Measurements from ENCODE around the gene MT1A.
"Not testable (repeated sequence)": the region's sequence is repeated elsewhere in the genome, so short reads cannot be mapped to it uniquely, and the experiment has no call there.

Gene MT1A

DNA sequence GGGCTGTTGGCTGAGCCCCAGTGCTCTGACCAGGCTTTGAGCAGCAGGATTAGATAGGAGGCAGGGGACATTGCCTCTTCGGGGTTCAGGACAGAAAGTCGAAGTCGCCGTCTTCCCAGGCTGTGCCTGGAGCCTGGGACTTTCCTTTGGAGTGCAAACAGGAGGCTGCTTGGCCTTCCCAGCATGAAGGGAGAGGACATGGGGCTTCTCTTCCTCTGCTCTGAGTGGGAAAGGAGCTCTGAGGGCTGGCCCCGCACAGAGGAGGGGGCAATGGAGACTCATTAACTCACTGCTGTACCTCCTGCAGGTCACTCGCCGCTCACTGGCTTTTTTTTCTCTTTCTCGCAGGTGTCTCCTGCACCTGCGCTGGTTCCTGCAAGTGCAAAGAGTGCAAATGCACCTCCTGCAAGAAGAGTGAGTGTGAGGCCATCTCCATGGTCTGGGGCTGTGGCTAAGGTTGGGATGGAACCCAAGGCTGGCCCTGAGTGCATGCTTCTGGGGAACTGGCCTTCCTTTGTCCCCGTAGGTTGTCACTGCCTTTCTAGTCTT, 19.9 kb downstream of the MT1A start:
- DNase-seq (ENCODE audit: low spot score), result no peak

- no peak for DNase-seq (ENCODE audit: low spot score)
These were observed 24.2 kb downstream of the MT1A start for GRCh38 chr16:56662357-56663354.

DNA sequence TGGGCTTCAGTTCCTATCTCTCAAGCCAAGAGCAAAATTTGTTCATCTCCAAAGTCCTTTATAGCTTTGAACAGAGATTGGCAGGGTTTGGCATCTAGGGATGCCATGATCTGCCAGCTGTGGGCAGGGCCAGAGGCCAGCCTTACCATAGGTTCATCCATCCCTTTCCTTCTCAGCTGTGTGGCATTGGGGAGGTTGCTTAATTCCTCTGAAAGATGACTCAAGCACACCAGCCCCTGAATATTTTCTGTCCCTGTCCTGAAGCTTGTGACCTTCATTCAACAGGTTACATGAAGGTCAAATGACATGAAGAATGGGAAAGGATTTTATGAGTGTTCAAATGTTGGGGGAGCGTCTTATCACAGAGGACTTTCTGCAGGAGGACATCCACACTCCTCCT, 26.0 kb downstream of the MT1A start:
- no peak for DNase-seq (ENCODE audit: low spot score)

- not testable (repeated sequence) for DNase-seq (ENCODE audit: low spot score)
These were observed 27.1 kb downstream of the MT1A start for GRCh38 chr16:56665286-56666261.

DNA sequence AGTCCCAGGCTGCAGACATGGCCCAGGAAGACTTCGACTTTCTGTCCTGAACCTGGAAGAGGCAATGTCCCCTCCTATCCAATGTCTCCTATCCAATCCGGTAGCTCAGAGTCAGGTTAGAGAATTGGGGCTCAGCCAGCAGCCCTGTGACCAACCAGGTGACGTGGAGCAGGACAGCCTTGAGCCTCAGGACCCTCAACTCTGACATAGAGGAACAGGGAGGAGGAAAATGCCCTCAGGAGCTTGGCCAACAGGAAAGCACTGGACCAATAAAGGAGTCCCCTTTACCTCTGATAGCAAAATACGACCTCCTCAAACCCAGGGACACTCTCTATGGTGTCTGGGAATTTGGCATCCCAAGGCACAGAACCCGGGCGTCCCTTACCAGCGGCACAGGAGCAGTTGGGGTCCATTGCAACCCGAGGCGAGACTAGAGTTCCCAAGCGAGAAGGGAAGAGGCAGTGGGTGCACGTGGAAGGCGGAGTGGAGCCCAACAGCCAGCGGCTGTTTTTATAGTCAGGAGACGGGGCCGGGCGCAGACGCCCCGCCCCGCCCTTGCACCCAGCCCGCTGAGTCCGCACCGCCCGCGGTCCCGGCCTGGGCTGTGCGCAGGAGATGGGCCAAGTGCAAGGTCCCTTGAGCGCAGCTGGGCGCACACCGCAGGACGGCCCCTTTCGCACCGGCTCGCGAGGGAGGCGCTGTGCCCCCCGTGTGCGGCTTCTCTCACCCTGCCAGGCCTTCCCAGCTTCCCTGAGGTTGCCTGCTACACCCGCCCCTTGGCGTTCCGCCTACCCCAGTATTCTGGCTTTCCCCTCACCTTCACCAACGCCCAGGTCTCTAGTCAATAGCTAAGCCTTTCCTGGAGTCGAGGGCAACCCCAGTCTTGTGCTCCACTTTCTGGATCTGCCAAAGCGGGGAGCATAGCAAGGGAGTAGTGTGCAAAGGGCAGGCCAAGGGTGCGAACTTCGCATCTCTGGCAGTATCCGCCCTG, 29.4 kb downstream of the MT1A start, which contains the start of gene MT1G:
TSS of gene MT1G (minus strand) at position 485 of the 991 bp plus-strand sequence. CDS start at position 413, 72 bp downstream.
- peak; percentile 17 for DNase-seq (ENCODE audit: low spot score)

DNA sequence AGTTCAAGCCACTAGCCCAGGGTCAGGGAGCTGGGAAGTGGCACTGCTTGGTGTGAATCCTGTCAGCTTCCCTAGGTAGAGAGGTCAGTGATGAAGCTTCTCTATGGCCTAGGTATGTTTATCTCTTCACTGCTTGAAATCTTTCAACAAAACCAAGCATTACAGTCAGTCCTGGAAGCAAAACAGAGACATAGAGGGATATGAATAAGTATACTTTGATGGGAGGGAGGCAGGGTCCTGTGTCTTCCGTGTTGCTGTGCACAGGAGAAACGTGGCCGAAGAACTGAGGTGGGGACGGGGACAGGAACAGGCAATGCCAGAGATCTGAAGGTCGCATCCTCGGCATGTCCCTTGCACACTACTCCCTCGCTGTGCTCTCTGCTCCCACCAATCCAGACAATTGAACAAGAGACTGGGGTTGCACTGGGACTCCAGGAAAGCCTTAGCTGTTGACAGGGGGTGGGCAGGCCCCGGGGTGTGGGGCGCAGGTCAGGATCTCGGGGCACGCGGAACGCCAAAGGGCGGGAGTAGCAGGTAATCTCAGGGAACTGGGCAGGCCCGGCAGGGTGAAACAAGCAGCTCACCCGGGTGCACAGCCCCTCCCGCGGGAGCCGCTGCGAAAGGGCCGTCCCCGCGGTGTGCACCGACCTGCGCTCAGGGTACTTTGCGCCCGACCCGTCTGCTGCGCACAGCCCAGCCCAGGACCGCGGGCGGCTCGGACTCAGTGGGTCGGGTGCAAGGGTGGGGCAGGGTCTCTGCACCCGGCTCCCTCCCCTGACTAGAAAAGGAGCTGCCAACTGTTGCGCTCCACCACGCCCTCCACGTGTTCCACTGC, 30.8 kb downstream of the MT1A start, which contains the start of gene MT1H:
TSS of gene MT1H (plus strand) at position 810 of the 835 bp plus-strand sequence. CDS start 71 bp downstream, outside the sequence.
- DNase-seq (ENCODE audit: low spot score), result no peak

GRCh38 chr16:56669840-56670619, 31.6 kb downstream of the MT1A start:
- DNase-seq (ENCODE audit: low spot score), result no peak

DNA sequence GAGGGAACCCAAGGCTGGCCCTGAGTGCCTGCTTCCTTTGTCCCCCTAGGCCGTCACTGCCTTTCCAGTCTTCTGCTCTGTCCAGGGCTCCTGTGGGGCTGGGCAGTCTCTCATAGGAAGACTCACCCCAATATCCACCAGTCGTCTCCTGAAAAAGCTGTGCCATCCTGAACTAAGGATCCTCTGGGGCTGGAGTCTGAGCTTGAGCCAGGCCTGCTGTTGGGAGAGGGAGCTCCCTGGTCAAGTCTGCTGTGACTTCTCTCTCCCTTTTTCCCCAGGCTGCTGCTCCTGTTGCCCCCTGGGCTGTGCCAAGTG, 32.1 kb downstream of the MT1A start:
- DNase-seq (ENCODE audit: low spot score), result no peak

DNA sequence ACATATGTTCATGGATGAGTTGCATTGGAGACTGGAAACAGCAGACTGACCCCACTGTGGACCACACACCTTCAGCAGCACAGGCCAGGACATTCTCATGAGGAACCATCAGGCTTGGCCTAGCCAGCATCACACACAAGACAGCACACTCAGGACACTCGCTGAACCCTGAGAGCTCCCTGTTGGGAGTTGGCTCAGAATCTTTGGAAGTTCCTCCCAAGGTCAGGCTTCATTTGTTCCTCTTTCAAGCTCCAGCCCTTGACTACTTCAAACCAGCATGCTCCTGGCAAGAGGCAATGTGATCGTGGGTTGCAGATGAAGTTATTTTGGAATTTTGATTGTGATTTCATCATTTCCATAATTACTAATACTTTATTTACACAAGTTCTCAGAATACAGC, 33.2 kb downstream of the MT1A start:
- DNase-seq (ENCODE audit: low spot score), result not testable (repeated sequence)

GRCh38 chr16:56672171-56672570, 33.7 kb downstream of the MT1A start:
- DNase-seq (ENCODE audit: low spot score), result not testable (repeated sequence)

DNA sequence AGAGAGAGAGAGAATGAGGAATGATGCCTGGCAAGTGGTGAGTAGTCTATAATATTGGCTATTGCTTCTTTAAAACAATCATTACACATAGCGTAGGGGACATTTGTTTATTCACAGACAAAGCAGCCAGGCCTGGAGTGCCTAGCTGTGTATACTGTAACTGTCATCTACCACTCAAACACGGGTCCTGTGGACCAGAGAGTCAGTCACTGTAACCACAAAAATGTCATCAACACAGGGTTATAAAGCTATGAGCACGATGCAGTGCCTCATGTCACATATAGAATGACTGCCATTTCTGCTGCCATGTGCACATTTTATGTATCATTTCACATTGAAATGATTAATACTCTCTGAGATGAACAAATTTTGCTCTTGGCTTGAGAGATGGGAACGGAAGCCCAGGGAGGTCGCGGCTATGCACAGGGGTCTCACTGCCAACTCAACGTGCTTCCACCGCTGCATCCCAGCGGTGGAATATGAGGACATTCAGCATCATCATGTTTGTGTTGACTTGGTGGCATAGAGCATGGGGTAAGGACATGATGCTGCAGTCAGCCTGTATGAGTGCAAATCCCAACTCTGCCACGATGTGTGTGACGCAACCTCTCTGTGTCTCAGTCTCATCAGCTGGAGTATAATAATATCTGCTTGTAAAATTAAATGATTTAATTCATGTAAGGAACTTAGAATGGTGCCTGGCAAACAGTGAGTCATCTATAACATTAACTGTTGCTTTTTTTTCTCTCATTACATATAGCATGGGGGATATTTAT, 34.5 kb downstream of the MT1A start:
- no peak for DNase-seq (ENCODE audit: low spot score)

- peak; percentile 56 for DNase-seq (ENCODE audit: low spot score)
These were observed 35.5 kb downstream of the MT1A start for GRCh38 chr16:56673921-56674320.

DNA sequence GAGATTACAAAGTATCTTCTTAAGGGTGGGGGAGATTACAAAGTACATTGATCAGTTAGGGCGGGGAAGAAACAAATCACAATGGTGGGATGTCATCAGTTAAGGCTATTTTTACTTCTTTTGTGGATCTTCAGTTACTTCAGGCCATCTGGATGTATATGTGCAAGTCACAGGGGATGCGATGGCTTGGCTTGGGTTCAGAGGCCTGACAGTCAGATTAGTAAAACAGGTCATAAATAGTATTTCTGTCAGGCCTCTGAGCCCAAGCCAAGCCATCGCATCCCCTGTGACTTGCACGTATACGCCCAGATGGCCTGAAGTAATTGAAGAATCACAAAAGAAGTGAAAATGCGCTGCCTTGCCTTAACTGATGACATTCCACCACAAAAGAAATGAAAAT, 36.1 kb downstream of the MT1A start:
- DNase-seq (ENCODE audit: low spot score), result not testable (repeated sequence)

- DNase-seq (ENCODE audit: low spot score), result no peak
These were observed 37.3 kb downstream of the MT1A start for GRCh38 chr16:56675685-56676210.

GRCh38 chr16:56677474-56677873, 39.0 kb downstream of the MT1A start:
- DNase-seq (ENCODE audit: low spot score), result no peak

GRCh38 chr16:56679078-56679730, 40.7 kb downstream of the MT1A start:
- no peak for DNase-seq (ENCODE audit: low spot score)

GRCh38 chr16:56679818-56680217, 41.4 kb downstream of the MT1A start:
- peak; percentile 89 for DNase-seq (ENCODE audit: low spot score)
